Stimulated activated CD4-positive, alpha-beta T cell treated with anti-CD3 and anti-CD28 coated beads, Interleukin-4, amount 100 ng/mL, for 24 hours (primary cell): ENCODE results near the gene ARID2.

ENCODE experiments used
- DNase-seq: peaks from one replicate; pipeline ENCODE4 v3.0.0-alpha.2; 2020

ARID2 gene

DNA sequence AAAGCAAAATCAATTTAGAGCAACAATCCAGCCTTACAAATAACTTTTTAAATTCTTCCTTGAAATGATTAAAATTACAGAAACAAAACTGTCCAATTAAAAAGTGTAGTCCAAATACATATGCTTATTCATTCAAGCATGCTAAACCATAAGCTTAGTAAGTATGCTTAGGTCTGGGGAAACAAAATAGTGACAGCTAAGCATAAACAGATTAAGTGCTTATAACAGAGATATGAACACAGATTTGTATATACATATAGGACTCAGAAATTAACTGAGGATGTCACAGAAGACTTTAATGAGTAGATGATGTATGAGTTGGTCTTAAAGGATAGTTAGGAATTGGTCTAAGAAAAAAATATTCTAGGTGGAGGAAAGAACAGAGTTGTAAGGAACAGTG lies 219.0 kb downstream of the ARID2 start:
- no peak for DNase-seq
